ENCODE data around the gene AGER. TPM values are rescaled to one million over a fixed set of nuclear protein-coding genes. Genes with fewer than 3 reads are reported as not detected.

AGER gene
- polyA plus RNA-seq, 2 of the 4 experiments (the other 2 are of a cell fraction): 1.6 to 2.4 TPM

DNA sequence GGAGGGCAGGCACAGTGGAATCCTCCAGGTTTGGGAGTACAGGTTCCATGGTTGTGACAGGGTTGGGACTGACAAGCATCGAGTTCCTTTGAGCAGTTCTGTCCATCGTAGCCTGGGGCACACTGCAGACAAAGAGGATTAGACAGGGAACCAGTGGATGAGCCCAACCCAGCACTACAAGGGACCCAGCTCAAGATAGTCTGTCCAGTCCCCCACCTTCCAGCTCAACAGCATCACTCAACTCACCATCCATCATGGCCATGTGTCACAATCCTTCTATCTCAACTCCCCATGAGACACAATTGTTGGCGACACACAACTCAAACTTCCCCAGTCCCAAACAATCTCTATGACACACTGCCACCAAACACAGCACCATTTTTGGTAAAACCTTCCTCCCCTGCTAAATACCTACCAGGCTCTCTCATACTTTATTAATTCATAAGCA is 20.2 kb upstream of the AGER start:
- TF ChIP-seq HDAC2 (IDR thresholded peaks at IDR 0.05) (no peak), NFE2L2 (conservative IDR thresholded peaks at IDR 0.05; ENCODE audit: low read length) (no peak), NPAS2 (CRISPR knock-in tag; IDR thresholded peaks at IDR 0.05; ENCODE audit: borderline replicate concordance) (no peak), FOSB (CRISPR knock-in tag; IDR thresholded peaks at IDR 0.05) (no peak), KDM5A (IDR thresholded peaks at IDR 0.05) (no peak), PHF8 (IDR thresholded peaks at IDR 0.05; ENCODE audit: borderline replicate concordance, low read depth) (no peak), ZFP36 (IDR thresholded peaks at IDR 0.05; ENCODE audit: borderline replicate concordance, partially characterized antibody) (no peak), POLR2A (IDR thresholded peaks at IDR 0.05; ENCODE audit: low read length) (no peak), ESRRA (IDR thresholded peaks at IDR 0.05; ENCODE audit: borderline replicate concordance, low read length) (no peak), EHF (CRISPR knock-in tag; IDR thresholded peaks at IDR 0.05) (no peak), RFX5 (IDR thresholded peaks at IDR 0.05) (no peak)
- TF ChIP-seq, protein P1, sequence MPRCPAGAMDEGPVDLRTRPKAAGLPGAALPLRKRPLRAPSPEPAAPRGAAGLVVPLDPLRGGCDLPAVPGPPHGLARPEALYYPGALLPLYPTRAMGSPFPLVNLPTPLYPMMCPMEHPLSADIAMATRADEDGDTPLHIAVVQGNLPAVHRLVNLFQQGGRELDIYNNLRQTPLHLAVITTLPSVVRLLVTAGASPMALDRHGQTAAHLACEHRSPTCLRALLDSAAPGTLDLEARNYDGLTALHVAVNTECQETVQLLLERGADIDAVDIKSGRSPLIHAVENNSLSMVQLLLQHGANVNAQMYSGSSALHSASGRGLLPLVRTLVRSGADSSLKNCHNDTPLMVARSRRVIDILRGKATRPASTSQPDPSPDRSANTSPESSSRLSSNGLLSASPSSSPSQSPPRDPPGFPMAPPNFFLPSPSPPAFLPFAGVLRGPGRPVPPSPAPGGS (IDR thresholded peaks at IDR 0.05): no peak
- TF ChIP-seq, protein P2, sequence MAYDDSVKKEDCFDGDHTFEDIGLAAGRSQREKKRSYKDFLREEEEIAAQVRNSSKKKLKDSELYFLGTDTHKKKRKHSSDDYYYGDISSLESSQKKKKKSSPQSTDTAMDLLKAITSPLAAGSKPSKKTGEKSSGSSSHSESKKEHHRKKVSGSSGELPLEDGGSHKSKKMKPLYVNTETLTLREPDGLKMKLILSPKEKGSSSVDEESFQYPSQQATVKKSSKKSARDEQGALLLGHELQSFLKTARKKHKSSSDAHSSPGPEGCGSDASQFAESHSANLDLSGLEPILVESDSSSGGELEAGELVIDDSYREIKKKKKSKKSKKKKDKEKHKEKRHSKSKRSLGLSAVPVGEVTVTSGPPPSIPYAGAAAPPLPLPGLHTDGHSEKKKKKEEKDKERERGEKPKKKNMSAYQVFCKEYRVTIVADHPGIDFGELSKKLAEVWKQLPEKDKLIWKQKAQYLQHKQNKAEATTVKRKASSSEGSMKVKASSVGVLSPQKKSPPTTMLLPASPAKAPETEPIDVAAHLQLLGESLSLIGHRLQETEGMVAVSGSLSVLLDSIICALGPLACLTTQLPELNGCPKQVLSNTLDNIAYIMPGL (CRISPR knock-in tag; IDR thresholded peaks at IDR 0.05; ENCODE audit: borderline replicate concordance): no peak
- TF ChIP-seq, protein P3, sequence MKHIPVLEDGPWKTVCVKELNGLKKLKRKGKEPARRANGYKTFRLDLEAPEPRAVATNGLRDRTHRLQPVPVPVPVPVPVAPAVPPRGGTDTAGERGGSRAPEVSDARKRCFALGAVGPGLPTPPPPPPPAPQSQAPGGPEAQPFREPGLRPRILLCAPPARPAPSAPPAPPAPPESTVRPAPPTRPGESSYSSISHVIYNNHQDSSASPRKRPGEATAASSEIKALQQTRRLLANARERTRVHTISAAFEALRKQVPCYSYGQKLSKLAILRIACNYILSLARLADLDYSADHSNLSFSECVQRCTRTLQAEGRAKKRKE (CRISPR knock-in tag; IDR thresholded peaks at IDR 0.05; ENCODE audit: low read depth): no peak
- no peak for ATAC-seq
- 52% methylated on average over 3 of the region's 3 CpGs for WGBS (ENCODE audit: missing lambda C conversion rate)
- no peaks in the 10 kb centered on the region for H3K9me3 ChIP-seq
- no peak for DNase-seq (ENCODE audit: low read depth in 1 of 2, low spot score in 1 of 2)
- ChIA-PET POLR2A (interaction anchor here (1.9 kb wide), 1 partner anchor 9 kb away, joined by 4 read pairs; no protein-coding TSS in a partner anchor), CTCF (interaction anchor here (0.6 to 1.8 kb wide), 2 partner anchors 9 to 41 kb away, joined by 3 to 5 read pairs; no protein-coding TSS in a partner anchor)
- no peak overlapping the region for H3K27ac ChIP-seq
- no peak for FAIRE-seq
- no peak overlapping the region for H3K4me2 ChIP-seq
- H3K4me3 ChIP-seq: no peak overlapping the region
- no peaks in the 10 kb centered on the region for H3K4me1 ChIP-seq

DNA sequence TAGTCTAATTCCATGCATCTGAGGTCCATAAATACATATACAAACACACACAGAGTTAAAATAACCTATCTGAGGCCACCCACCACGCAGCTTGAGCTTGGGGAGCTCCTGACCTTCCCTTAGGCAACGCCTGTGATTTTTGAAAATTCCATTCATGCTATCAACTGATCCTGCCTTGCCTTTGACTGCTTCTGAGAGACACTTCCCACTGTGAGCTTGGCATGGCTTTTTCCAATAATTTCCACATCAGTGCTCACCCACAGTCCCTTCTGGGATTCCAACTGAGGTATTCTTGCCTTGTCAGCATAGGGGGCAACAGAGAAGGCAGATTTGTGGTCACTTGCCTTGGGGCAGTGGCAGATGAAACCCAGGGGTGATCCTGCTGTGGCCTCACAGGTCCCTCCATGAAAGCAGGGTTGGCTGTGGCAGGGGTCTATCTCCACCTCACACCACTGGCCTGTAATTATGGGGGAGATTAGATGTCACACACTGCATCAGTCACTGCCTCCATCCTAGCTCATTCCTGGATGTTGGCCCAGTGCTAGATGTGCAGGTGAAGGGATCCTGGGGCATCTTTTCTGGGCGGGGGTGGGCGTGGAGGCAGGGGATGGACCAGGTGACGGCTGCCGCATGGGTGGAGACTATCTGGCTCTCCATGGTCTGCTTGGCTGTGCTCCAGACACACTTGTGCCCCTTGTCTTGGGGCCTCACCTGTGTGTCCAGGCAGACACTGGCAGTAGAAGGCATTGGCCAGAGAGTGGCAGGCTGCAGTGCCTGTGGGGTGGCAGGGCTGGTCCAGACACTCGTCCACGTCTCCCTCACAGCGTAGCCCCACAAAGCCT is 19.6 kb upstream of the AGER start:
- DNase-seq (ENCODE audit: low read depth in 1 of 2, low spot score in 1 of 2): no peak
- H3K9me3 ChIP-seq: no peaks in the 10 kb centered on the region

More for the DNA sequence above, 19.6 kb upstream of the AGER start:
- no peak overlapping the region for H3K4me2 ChIP-seq
- H3K27ac ChIP-seq: no peak overlapping the region
- no peak for FAIRE-seq
- H3K4me3 ChIP-seq: no peak overlapping the region
- 46% methylated on average over 4 of the region's 9 CpGs for WGBS (ENCODE audit: missing lambda C conversion rate)
- POLR2A ChIA-PET: interaction anchor here (1.9 kb wide), 1 partner anchor 8 kb away, joined by 4 read pairs; no protein-coding TSS in a partner anchor
- no peak for ATAC-seq
- TF ChIP-seq, protein P4, sequence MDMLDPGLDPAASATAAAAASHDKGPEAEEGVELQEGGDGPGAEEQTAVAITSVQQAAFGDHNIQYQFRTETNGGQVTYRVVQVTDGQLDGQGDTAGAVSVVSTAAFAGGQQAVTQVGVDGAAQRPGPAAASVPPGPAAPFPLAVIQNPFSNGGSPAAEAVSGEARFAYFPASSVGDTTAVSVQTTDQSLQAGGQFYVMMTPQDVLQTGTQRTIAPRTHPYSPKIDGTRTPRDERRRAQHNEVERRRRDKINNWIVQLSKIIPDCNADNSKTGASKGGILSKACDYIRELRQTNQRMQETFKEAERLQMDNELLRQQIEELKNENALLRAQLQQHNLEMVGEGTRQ (IDR thresholded peaks at IDR 0.05): no peak
- TF ChIP-seq HOXB5 (CRISPR knock-in tag; IDR thresholded peaks at IDR 0.05): no peak
- TF ChIP-seq SMC3 (IDR thresholded peaks at IDR 0.05): no peak
- TF ChIP-seq, protein P1 (IDR thresholded peaks at IDR 0.05): no peak
- no peak for TF ChIP-seq POLR2A (IDR thresholded peaks at IDR 0.05; ENCODE audit: low read length)
- TF ChIP-seq RARB (CRISPR knock-in tag; IDR thresholded peaks at IDR 0.05): no peak
- TF ChIP-seq, protein P2 (CRISPR knock-in tag; IDR thresholded peaks at IDR 0.05; ENCODE audit: borderline replicate concordance): no peak
- no peak for TF ChIP-seq GATA3 (IDR thresholded peaks at IDR 0.05; ENCODE audit: borderline replicate concordance)
- CTCF ChIA-PET: no interaction called here
- H3K4me1 ChIP-seq: no peaks in the 10 kb centered on the region

Measured in A549 (cell line).